Measurements from ENCODE around the gene NCEH1.

DNA sequence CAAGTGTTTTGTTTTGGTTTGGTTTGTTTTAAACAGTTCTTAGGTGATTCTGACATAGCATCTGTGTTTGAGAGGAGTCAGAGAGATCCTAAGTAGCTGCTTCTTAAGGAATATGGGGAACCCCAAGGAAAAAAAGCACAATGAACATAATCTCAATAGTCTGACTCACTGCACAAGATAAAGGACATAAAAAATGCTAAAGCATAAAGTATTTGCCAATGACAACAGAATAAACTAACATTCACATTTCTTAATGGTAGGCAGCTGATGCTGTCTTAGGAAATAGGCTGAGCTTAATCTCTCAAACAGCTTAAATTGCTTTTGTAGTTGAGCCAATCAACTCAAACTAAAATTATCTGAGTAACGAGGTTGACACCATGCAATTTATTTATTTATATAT lies 2.9 kb downstream of the NCEH1 start:
- TF ChIP-seq POLR2AphosphoS5 (IDR thresholded peaks at IDR 0.05; ENCODE audit: low read depth, low read length), result no peak
- TF ChIP-seq POLR2A (IDR thresholded peaks at IDR 0.05; ENCODE audit: low read depth, low read length), result no peak

Data from GM12892 (cell line).